Measurements from ENCODE around the gene RLN3. TPM values are rescaled to one million over a fixed set of nuclear protein-coding genes. Genes with fewer than 3 reads are reported as not detected.

The RLN3 gene
- polyA plus RNA-seq, 1 of the 3 experiments (the other 2 are of a cell fraction): not detected

GRCh38 chr19:14058182-14059092, 30.5 kb downstream of the RLN3 start:
- ChIA-PET CTCF (interaction anchor here (0.6 to 8.1 kb wide), 35 partner anchors 9 to 225 kb away, joined by 3 to 146 read pairs (median 4); partner anchors contain the start of genes DCAF15, IL27RA, MISP3 and PODNL1), POLR2A (interaction anchor here (1.6 kb wide), 1 partner anchor 15 kb away, joined by 4 read pairs; no protein-coding TSS in a partner anchor)
- H3K9me2 ChIP-seq: no peaks in the 10 kb centered on the region
- peak overlapping the region; percentile 39 to 64 for H3K4me3 ChIP-seq (ENCODE audit: low read depth in 2 of 2, low read length in 1 of 2)
- no peaks in the 10 kb centered on the region for H3K36me3 ChIP-seq (replicated peaks in 1 of 2; ENCODE audit: control insufficient read depth in 1 of 2, insufficient read depth in 2 of 2, low read length in 1 of 2)
- 0 out of 2 replicates have a peak overlapping the region, but pooled peaks have one; percentile 93 for H2AFZ ChIP-seq (ENCODE audit: low read depth)
- 0 out of 2 replicates have a peak overlapping the region, but pooled peaks have one; percentile 46 for H3K9ac ChIP-seq
- peaks cover 11% of the 10 kb centered on the region for H3F3A ChIP-seq (replicated peaks; ENCODE audit: insufficient read depth)
- H4K20me1 ChIP-seq (ENCODE audit: insufficient read depth): no peaks in the 10 kb centered on the region
- peak overlapping the region; percentile 88 for H3K4me2 ChIP-seq
- no peaks in the 10 kb centered on the region for H3K27me3 ChIP-seq (ENCODE audit: insufficient read depth)
- no peaks in the 10 kb centered on the region for H3K79me2 ChIP-seq (ENCODE audit: insufficient read depth)
- no peaks in the 10 kb centered on the region for H3K9me3 ChIP-seq
- H3K4me1 ChIP-seq (ENCODE audit: control insufficient read depth in 1 of 2, insufficient read depth in 2 of 2, low read depth in 1 of 2, low read length in 1 of 2): peaks cover 6 to 10% of the 10 kb centered on the region in 2 experiments; a peak in 2 of 4 replicates
- no peak overlapping the region for H3K27ac ChIP-seq (ENCODE audit: low read depth in 2 of 2, low read length in 1 of 2)
- peak; percentile 27 for DNase-seq
- TF ChIP-seq ZBTB33 (IDR thresholded peaks at IDR 0.05; ENCODE audit: borderline replicate concordance, low read depth) (no peak), CHD2 (IDR thresholded peaks at IDR 0.05; ENCODE audit: low read length, partially characterized antibody) (no peak), GABPA (IDR thresholded peaks at IDR 0.05; ENCODE audit: low read depth) (no peak), MAX (IDR thresholded peaks at IDR 0.05; ENCODE audit: low read depth) (no peak), IRF3 (IDR thresholded peaks at IDR 0.05; ENCODE audit: low read depth, low read length) (no peak), RXRA (IDR thresholded peaks at IDR 0.05; ENCODE audit: borderline replicate concordance, low read depth) (no peak), EP300 (IDR thresholded peaks at IDR 0.05; ENCODE audit: borderline replicate concordance in 1 of 2, low read depth in 1 of 2, low read length in 1 of 2) (no peak), CTCF (IDR thresholded peaks at IDR 0.05) (no peak), RCOR1 (IDR thresholded peaks at IDR 0.05; ENCODE audit: low read length) (no peak)
- WGBS (ENCODE audit: low lambda C conversion rate): 11% methylated on average over 17 of the region's 17 CpGs
